ENCODE measurements around the gene TRMT112.

TRMT112 gene

DNA sequence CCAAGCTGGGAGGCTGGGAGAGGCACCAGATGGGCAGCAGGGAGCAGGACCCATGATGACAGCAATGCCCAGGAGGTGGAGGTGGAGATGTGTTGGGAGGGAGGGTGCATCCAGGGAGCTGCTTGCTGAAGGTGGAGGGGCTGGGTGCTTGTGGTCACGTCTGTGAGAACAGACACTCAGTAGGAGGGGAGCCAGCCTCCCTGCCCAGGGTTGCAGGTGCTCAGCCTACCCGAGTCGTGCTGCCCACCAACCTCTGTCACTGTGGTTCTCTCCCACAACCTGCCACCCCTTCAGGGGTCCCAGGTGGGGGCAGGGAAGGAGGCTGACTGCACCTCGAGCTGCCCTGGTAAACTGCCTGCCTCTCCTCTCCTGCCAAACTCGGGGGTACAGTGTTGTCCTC lies 6.0 kb upstream of the TRMT112 start:
- no peak overlapping the region for H3K4me3 ChIP-seq (ENCODE audit: severe bottlenecking)
- peak; percentile 45 for DNase-seq (ENCODE audit: low spot score)
- peak overlapping the region; percentile 95 for H3K27ac ChIP-seq (ENCODE audit: poor library complexity, severe bottlenecking)
- peaks cover 25% of the 10 kb centered on the region for H3K36me3 ChIP-seq (ENCODE audit: low read depth)
- no peak for ATAC-seq (ENCODE audit: low read depth)
- TF ChIP-seq, protein P1, sequence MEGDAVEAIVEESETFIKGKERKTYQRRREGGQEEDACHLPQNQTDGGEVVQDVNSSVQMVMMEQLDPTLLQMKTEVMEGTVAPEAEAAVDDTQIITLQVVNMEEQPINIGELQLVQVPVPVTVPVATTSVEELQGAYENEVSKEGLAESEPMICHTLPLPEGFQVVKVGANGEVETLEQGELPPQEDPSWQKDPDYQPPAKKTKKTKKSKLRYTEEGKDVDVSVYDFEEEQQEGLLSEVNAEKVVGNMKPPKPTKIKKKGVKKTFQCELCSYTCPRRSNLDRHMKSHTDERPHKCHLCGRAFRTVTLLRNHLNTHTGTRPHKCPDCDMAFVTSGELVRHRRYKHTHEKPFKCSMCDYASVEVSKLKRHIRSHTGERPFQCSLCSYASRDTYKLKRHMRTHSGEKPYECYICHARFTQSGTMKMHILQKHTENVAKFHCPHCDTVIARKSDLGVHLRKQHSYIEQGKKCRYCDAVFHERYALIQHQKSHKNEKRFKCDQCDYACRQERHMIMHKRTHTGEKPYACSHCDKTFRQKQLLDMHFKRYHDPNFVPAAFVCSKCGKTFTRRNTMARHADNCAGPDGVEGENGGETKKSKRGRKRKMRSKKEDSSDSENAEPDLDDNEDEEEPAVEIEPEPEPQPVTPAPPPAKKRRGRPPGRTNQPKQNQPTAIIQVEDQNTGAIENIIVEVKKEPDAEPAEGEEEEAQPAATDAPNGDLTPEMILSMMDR (IDR thresholded peaks at IDR 0.05; ENCODE audit: poor library complexity, severe bottlenecking): no peak
- H3K27me3 ChIP-seq (ENCODE audit: insufficient read depth, poor library complexity, severe bottlenecking): no peaks in the 10 kb centered on the region
- H3K9me3 ChIP-seq (ENCODE audit: severe bottlenecking): no peaks in the 10 kb centered on the region
- H3K4me1 ChIP-seq (ENCODE audit: insufficient read depth, poor library complexity, severe bottlenecking): peaks cover 38% of the 10 kb centered on the region

DNA sequence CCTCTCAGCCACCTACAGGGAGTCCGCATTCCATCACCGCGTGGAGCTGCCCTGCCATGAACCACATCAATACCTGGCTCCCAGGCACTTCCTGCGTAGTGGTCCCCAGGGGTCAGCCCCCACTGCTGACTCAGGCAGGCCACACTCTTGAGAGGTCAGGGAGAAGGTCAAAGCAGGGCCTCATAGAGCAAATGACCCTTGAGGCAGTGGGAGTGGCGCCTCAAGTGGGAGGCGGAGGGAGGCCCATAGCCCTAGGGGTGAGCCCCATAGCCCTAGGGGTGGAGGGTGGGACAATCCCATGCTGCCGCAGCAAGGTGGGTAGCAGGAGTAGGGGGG lies 5.5 kb upstream of the TRMT112 start:
- Histone ChIP-seq H3K4me1 (ENCODE audit: insufficient read depth, poor library complexity, severe bottlenecking) (peaks cover 38% of the 10 kb centered on the region), H3K4me3 (ENCODE audit: severe bottlenecking) (no peak overlapping the region), H3K9me3 (ENCODE audit: severe bottlenecking) (no peaks in the 10 kb centered on the region), H3K36me3 (ENCODE audit: low read depth) (peaks cover 25% of the 10 kb centered on the region), H3K27ac (ENCODE audit: poor library complexity, severe bottlenecking) (peak overlapping the region; percentile 95), H3K27me3 (ENCODE audit: insufficient read depth, poor library complexity, severe bottlenecking) (no peaks in the 10 kb centered on the region)
- TF ChIP-seq, protein P1 (IDR thresholded peaks at IDR 0.05; ENCODE audit: poor library complexity, severe bottlenecking): no peak
- DNase-seq (ENCODE audit: low spot score) (no peak), ATAC-seq (ENCODE audit: low read depth) (no peak)

DNA sequence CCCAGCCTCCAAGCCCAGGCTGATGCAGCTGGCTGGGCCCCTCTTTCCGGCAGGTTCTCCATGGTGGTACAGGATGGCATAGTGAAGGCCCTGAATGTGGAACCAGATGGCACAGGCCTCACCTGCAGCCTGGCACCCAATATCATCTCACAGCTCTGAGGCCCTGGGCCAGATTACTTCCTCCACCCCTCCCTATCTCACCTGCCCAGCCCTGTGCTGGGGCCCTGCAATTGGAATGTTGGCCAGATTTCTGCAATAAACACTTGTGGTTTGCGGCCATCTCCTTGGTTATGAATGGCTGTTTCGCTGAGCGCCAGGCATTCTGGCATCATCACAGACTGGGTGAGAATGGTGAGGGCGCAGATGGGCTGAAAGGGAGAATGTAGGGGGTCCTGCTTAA lies 4.2 kb upstream of the TRMT112 start:
- peak; percentile 78 for DNase-seq (ENCODE audit: low spot score)
- peaks cover 29% of the 10 kb centered on the region for H3K36me3 ChIP-seq (ENCODE audit: low read depth)
- TF ChIP-seq, protein P1 (IDR thresholded peaks at IDR 0.05; ENCODE audit: poor library complexity, severe bottlenecking): no peak

DNA sequence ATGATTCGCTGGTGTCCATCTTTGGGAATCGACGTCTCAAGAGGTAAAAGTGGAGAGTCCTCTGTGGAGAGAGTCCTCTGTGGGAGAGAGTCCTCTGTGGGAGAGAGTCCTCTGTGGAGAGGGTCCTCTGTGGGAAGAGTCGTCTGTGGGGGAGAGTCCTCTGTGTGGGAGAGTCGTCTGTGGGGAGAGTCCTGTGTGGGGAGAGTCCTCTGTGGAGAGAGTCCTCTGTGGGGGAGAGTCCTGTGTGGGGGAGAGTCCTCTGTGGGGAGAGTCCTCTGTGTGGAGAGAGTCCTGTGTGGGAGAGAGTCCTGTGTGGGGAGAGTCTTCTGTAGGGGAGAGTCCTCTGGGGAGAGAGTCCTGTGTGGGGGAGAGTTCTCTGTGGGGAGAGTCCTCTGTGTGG lies 3.7 kb upstream of the TRMT112 start:
- TF ChIP-seq, protein P1 (IDR thresholded peaks at IDR 0.05; ENCODE audit: poor library complexity, severe bottlenecking): no peak
- peaks cover 34% of the 10 kb centered on the region for H3K36me3 ChIP-seq (ENCODE audit: low read depth)
- H3K4me3 ChIP-seq (ENCODE audit: severe bottlenecking): no peak overlapping the region
- peaks cover 38% of the 10 kb centered on the region for H3K4me1 ChIP-seq (ENCODE audit: insufficient read depth, poor library complexity, severe bottlenecking)
- no peak for ATAC-seq (ENCODE audit: low read depth)
- no peaks in the 10 kb centered on the region for H3K9me3 ChIP-seq (ENCODE audit: severe bottlenecking)
- no peaks in the 10 kb centered on the region for H3K27me3 ChIP-seq (ENCODE audit: insufficient read depth, poor library complexity, severe bottlenecking)
- DNase-seq (ENCODE audit: low spot score): no peak
- H3K27ac ChIP-seq (ENCODE audit: poor library complexity, severe bottlenecking): peak overlapping the region; percentile 95

More for the DNA sequence above, 4.2 kb upstream of the TRMT112 start:
- H3K27ac ChIP-seq (ENCODE audit: poor library complexity, severe bottlenecking): peak overlapping the region; percentile 95
- peaks cover 38% of the 10 kb centered on the region for H3K4me1 ChIP-seq (ENCODE audit: insufficient read depth, poor library complexity, severe bottlenecking)
- H3K4me3 ChIP-seq (ENCODE audit: severe bottlenecking): no peak overlapping the region
- no peaks in the 10 kb centered on the region for H3K9me3 ChIP-seq (ENCODE audit: severe bottlenecking)
- H3K27me3 ChIP-seq (ENCODE audit: insufficient read depth, poor library complexity, severe bottlenecking): no peaks in the 10 kb centered on the region
- peak; percentile 63 for ATAC-seq (ENCODE audit: low read depth)

DNA sequence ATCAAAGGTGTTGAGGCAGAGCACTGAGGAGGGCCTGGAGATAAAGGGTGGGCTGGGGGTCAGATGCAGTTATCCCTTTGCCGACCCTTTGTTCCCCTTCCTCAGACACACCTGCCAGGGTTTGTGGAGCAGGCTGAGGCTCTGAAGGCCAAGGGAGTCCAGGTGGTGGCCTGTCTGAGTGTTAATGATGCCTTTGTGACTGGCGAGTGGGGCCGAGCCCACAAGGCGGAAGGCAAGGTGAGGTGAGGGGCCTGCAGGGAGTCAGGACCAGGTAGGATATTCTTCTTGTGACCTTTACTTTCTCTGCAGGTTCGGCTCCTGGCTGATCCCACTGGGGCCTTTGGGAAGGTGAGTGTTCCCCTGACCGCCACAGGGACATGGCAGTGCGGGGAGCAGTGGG lies 3.2 kb upstream of the TRMT112 start:
- Histone ChIP-seq H3K9me3 (ENCODE audit: severe bottlenecking) (no peaks in the 10 kb centered on the region), H3K4me1 (ENCODE audit: insufficient read depth, poor library complexity, severe bottlenecking) (peaks cover 38% of the 10 kb centered on the region), H3K36me3 (ENCODE audit: low read depth) (peaks cover 35% of the 10 kb centered on the region), H3K4me3 (ENCODE audit: severe bottlenecking) (no peak overlapping the region), H3K27ac (ENCODE audit: poor library complexity, severe bottlenecking) (peak overlapping the region; percentile 95), H3K27me3 (ENCODE audit: insufficient read depth, poor library complexity, severe bottlenecking) (no peaks in the 10 kb centered on the region)
- ATAC-seq (ENCODE audit: low read depth) (no peak), DNase-seq (ENCODE audit: low spot score) (peak; percentile 31)
- TF ChIP-seq, protein P1 (IDR thresholded peaks at IDR 0.05; ENCODE audit: poor library complexity, severe bottlenecking): no peak
